Omental fat pad (tissue), 4 donors: Measurements from ENCODE around the gene SLC9A4. TPM values are rescaled to one million over a fixed set of nuclear protein-coding genes. Genes with fewer than 3 reads are reported as not detected.

Experiments
- ATAC-seq: fragments of 150-250 bp; one replicate; pipeline ENCODE4 v1.9.1; 2016; ENCODE audit warnings: mild to moderate bottlenecking, moderate library complexity; ENCODE audit not compliant: low FRiP score
- DNase-seq: peaks from one replicate; pipeline ENCODE4 v3.0.0-alpha.2; 2019; ENCODE audit warnings: low spot score
- CTCF ChIP-seq, 3 donors: fragments of 450-650 bp; IDR thresholded peaks; one replicate each; pipeline ENCODE4 v1.5.1; 2016 to 2017; ENCODE audit warnings: antibody characterized with exemption in 3 of 3, mild to moderate bottlenecking in 3 of 3, moderate library complexity in 2 of 3
- total RNA-seq, 4 donors: library from RNA; depleted of rRNA; stranded (reverse); fragments of >200 nt; gene quantifications; one replicate each; pipeline ENCODE4 v1.1.0, GENCODE V29; 2016

The SLC9A4 gene
- total RNA-seq, 4 donors from 2014 or later = not detected

DNA sequence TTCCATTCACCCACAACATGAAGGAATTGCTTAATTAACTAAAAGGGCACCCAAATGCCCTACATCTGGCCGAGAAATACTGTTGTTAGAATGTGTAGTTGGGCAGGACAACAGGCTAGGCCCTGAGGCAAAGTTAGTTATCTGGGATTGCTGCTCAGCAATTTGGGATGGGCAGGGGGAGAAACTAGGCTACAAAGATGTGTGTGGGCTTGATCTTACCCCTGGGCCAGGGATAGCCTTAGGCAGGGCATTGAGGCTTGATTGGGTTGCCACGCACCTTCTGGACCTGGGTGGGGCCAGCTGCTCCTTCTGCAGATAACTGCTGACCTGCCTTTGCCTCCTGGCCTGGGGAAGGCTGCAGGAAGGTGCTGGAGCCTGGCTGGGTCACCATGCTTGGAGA, 40.6 kb upstream of the SLC9A4 start:
- DNase-seq (no peak), ATAC-seq (no peak)
- no peak for TF ChIP-seq CTCF (IDR thresholded peaks at IDR 0.05)

- no peak for DNase-seq
- TF ChIP-seq CTCF (IDR thresholded peaks at IDR 0.05) = no peak
- ATAC-seq = no peak
These were observed 38.9 kb upstream of the SLC9A4 start for GRCh38 chr2:102433973-102434654.

- no peak for DNase-seq
- TF ChIP-seq CTCF (IDR thresholded peaks at IDR 0.05) = no peak
- ATAC-seq = no peak
These were observed 38.2 kb upstream of the SLC9A4 start for GRCh38 chr2:102434655-102435381.

GRCh38 chr2:102435741-102436140, 37.3 kb upstream of the SLC9A4 start:
- no peak for TF ChIP-seq CTCF (IDR thresholded peaks at IDR 0.05)
- no peak for DNase-seq
- ATAC-seq = no peak

GRCh38 chr2:102436323-102436722, 36.7 kb upstream of the SLC9A4 start:
- TF ChIP-seq CTCF (IDR thresholded peaks at IDR 0.05) = no peak
- no peak for ATAC-seq
- no peak for DNase-seq

DNA sequence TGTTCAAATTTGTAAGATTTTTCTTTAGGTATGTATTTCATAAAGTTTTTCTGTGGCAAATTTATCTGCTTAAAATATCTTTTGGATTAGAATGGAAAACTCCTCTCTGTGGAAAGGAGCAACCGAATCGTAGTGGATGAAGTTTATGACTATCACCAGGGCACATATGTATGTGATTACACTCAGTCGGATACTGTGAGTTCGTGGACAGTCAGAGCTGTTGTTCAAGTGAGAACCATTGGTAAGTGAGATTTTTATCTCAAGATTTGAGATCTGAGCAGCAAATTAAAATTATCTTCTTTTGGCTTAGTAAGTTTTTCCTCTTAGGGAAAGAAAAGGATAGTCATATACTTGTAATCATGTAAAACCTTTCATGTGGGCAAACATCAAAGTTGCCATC, 35.9 kb upstream of the SLC9A4 start:
- no peak for TF ChIP-seq CTCF (IDR thresholded peaks at IDR 0.05)
- ATAC-seq = no peak
- DNase-seq = no peak

DNA sequence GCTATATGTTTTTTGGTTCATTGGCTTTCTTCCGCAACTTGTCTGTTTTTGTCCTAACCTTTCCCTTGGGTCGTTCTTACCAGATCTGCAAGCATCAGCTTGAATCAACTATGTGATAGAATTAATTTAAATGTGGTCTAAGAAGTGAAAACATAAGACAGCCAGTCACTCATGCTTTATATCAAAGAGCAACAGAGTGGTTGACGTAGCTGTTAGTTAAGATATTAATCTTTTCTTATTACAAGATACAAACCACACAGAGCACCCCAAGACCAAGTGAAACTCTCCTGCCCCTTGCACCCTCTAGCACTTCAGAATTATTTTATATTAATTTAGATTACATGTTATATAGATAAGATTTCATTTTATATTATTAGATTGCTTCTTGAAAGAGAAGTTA, 34.9 kb upstream of the SLC9A4 start:
- ATAC-seq (no peak), DNase-seq (no peak)
- TF ChIP-seq CTCF (IDR thresholded peaks at IDR 0.05) = no peak
